GM21576 (cell line): ENCODE results near the gene ENTPD6.

Experiments used
- ATAC-seq: cut with Tn5 transposase; IDR thresholded peaks from one replicate; pipeline ENCODE4 v1.9.1; 2021; ENCODE audit warnings: mild to moderate bottlenecking, moderate library complexity; ENCODE audit not compliant: unreplicated experiment

Gene ENTPD6

GRCh38 chr20:25187635-25188034, 7.9 kb upstream of the ENTPD6 start:
- no peak for ATAC-seq

- no peak for ATAC-seq
These were observed 7.3 kb upstream of the ENTPD6 start for GRCh38 chr20:25188218-25188617.

GRCh38 chr20:25191051-25191450, 4.5 kb upstream of the ENTPD6 start:
- no peak for ATAC-seq

GRCh38 chr20:25191689-25192088, 3.8 kb upstream of the ENTPD6 start:
- ATAC-seq = no peak

- no peak for ATAC-seq
These were observed 1.7 kb upstream of the ENTPD6 start for GRCh38 chr20:25193843-25194242.

GRCh38 chr20:25194333-25194972, 1.1 kb upstream of the ENTPD6 start:
- no peak for ATAC-seq

GRCh38 chr20:25195962-25196785, 662 bp downstream of the ENTPD6 start:
- ATAC-seq = peak; percentile 29

GRCh38 chr20:25196786-25197120, 1.2 kb downstream of the ENTPD6 start:
- no peak for ATAC-seq

- no peak for ATAC-seq
These were observed 1.8 kb downstream of the ENTPD6 start for GRCh38 chr20:25197183-25197869.

GRCh38 chr20:25197870-25198190, 2.3 kb downstream of the ENTPD6 start:
- no peak for ATAC-seq

- ATAC-seq = no peak
These were observed 3.3 kb downstream of the ENTPD6 start for GRCh38 chr20:25198663-25199383.

- ATAC-seq = no peak
These were observed 4.2 kb downstream of the ENTPD6 start for GRCh38 chr20:25199473-25200260.

GRCh38 chr20:25203089-25203488, 7.6 kb downstream of the ENTPD6 start:
- no peak for ATAC-seq

GRCh38 chr20:25203871-25204320, 8.4 kb downstream of the ENTPD6 start:
- ATAC-seq = no peak

GRCh38 chr20:25204550-25205276, 9.2 kb downstream of the ENTPD6 start:
- ATAC-seq = no peak

- ATAC-seq = no peak
These were observed 10.0 kb downstream of the ENTPD6 start for GRCh38 chr20:25205277-25206062.

GRCh38 chr20:25206063-25206403, 10.5 kb downstream of the ENTPD6 start:
- ATAC-seq = no peak

- no peak for ATAC-seq
These were observed 11.0 kb downstream of the ENTPD6 start for GRCh38 chr20:25206548-25206947.
